Endothelial cell of umbilical vein (primary cell): Measurements from ENCODE around the gene OR8B4.

Experiments used
- CTCF ChIP-seq, 2 donors: IDR thresholded peaks; 1 replicate in 1 of 2; 2 replicates in 1 of 2; pipeline ENCODE4 v1.5.1; 2011; ENCODE audit warnings: low read length in 2 of 2, mild to moderate bottlenecking in 2 of 2, moderate library complexity in 2 of 2, control low read depth in 1 of 2, inconsistent platforms in 1 of 2, low read depth in 1 of 2; ENCODE audit not compliant: insufficient read depth in 1 of 2; ENCODE audit errors: extremely low read depth in 1 of 2
- EZH2 ChIP-seq: IDR thresholded peaks from 2 replicates; pipeline ENCODE4 v1.6.1; 2012; ENCODE audit warnings: borderline replicate concordance, low read depth, mild to moderate bottlenecking, moderate library complexity, low read length, inconsistent platforms; ENCODE audit not compliant: severe bottlenecking
- FOS ChIP-seq: IDR thresholded peaks from 2 replicates; pipeline ENCODE4 v1.6.1; 2011; ENCODE audit warnings: mild to moderate bottlenecking, low read length, moderate library complexity, borderline replicate concordance; ENCODE audit not compliant: insufficient read depth
- POLR2A ChIP-seq: IDR thresholded peaks from 2 replicates; pipeline ENCODE4 v1.6.1; 2012; ENCODE audit warnings: low read depth, mild to moderate bottlenecking, control low read depth, low read length

GRCh38 chr11:124424384-124424921 lies at the start of gene OR8B4:
- no peak for TF ChIP-seq FOS
- TF ChIP-seq POLR2A = no peak
- no peak for TF ChIP-seq CTCF (IDR thresholded peaks at IDR 0.05; ENCODE audit: extremely low read depth in 1 of 2, insufficient read depth in 1 of 2, low read depth in 1 of 2, low read length in 2 of 2)
- no peak for TF ChIP-seq EZH2
